Activated T-helper 2 cell treated with anti-CD3 and anti-CD28 coated beads, Interferon-gamma antibody, Interleukin-2, Interleukin-4, amounts not matched to agents 10 μg/mL and 5 μg/mL and 100 μg/mL, durations not matched to agents 14 hours and 24 hours and 36 hours (primary cell): Measurements from ENCODE around the gene WDPCP. TPM values are rescaled to one million over a fixed set of nuclear protein-coding genes. Genes with fewer than 3 reads are reported as not detected.
"Not testable (repeated sequence)": the region's sequence is repeated elsewhere in the genome, so short reads cannot be mapped to it uniquely, and the experiment has no call there.

Experiments used
- DNase-seq: peaks from one replicate; pipeline ENCODE4 v3.0.0; 2021; ENCODE audit warnings: low spot score
- H3K27ac Mint-ChIP-seq: one replicate; pipeline ENCODE4 v1.8.0; 2021; ENCODE audit warnings: mixed read lengths
- H3K27me3 Mint-ChIP-seq: one replicate; pipeline ENCODE4 v1.8.0; 2021; ENCODE audit warnings: low read depth, mixed read lengths
- H3K36me3 Mint-ChIP-seq: one replicate; pipeline ENCODE4 v1.8.0; 2021; ENCODE audit warnings: low read depth, mixed read lengths
- H3K4me1 Mint-ChIP-seq: one replicate; pipeline ENCODE4 v1.8.0; 2021; ENCODE audit warnings: low read depth, mixed read lengths
- H3K4me3 Mint-ChIP-seq: one replicate; pipeline ENCODE4 v1.8.0; 2021; ENCODE audit warnings: low read depth, mild to moderate bottlenecking, moderate library complexity, mixed read lengths
- H3K9me3 Mint-ChIP-seq: one replicate; pipeline ENCODE4 v1.8.0; 2021; ENCODE audit warnings: mixed read lengths
- intact Hi-C: fragments of 100-400 bp; cut with micrococcal nuclease; formaldehyde crosslinking; loops from one replicate; pipeline ENCODE4 v1.15.1; 2023
- total RNA-seq: library from RNA; stranded (reverse); gene quantifications from 2 replicates; pipeline ENCODE4 v1.2.3, GENCODE V29; 2022

The WDPCP gene
- total RNA-seq, 1 donor from 2014 or later: 6.1 TPM

- Mint-ChIP-seq H3K9me3 (no peaks in the 10 kb centered on the region), H3K27ac (no peak overlapping the region), H3K36me3 (no peaks in the 10 kb centered on the region)
These were observed 179.7 kb downstream of the WDPCP start for GRCh38 chr2:63408530-63408929.

GRCh38 chr2:63406641-63407040 is 181.6 kb downstream of the WDPCP start:
- peaks cover 3% of the 10 kb centered on the region for H3K9me3 Mint-ChIP-seq
- H3K36me3 Mint-ChIP-seq: no peaks in the 10 kb centered on the region
- no peak overlapping the region for H3K4me3 Mint-ChIP-seq
- no peak for DNase-seq
- intact Hi-C loops: no loop called here
- no peaks in the 10 kb centered on the region for H3K4me1 Mint-ChIP-seq
- no peak overlapping the region for H3K27ac Mint-ChIP-seq
- H3K27me3 Mint-ChIP-seq: no peaks in the 10 kb centered on the region

More at GRCh38 chr2:63408530-63408929, 179.7 kb downstream of the WDPCP start:
- H3K27me3 Mint-ChIP-seq: no peaks in the 10 kb centered on the region
- no peak overlapping the region for H3K4me3 Mint-ChIP-seq
- DNase-seq: no peak
- no peaks in the 10 kb centered on the region for H3K4me1 Mint-ChIP-seq
- intact Hi-C loops: no loop called here

- no peak for DNase-seq
- Mint-ChIP-seq H3K4me1 (no peaks in the 10 kb centered on the region), H3K27ac (no peak overlapping the region), H3K9me3 (peaks cover 3% of the 10 kb centered on the region), H3K27me3 (no peaks in the 10 kb centered on the region), H3K4me3 (no peak overlapping the region), H3K36me3 (no peaks in the 10 kb centered on the region)
- intact Hi-C loops: no loop called here
These were observed 184.5 kb downstream of the WDPCP start for GRCh38 chr2:63403820-63404219.

GRCh38 chr2:63402889-63403288 is 185.4 kb downstream of the WDPCP start:
- H3K4me1 Mint-ChIP-seq, H3K27me3 Mint-ChIP-seq, H3K27ac Mint-ChIP-seq, H3K4me3 Mint-ChIP-seq, H3K36me3 Mint-ChIP-seq, DNase-seq, H3K9me3 Mint-ChIP-seq, intact Hi-C loops: not testable (repeated sequence)

GRCh38 chr2:63399156-63399555 is 189.1 kb downstream of the WDPCP start:
- H3K36me3 Mint-ChIP-seq: no peaks in the 10 kb centered on the region
- no peaks in the 10 kb centered on the region for H3K4me1 Mint-ChIP-seq
- intact Hi-C loops: no loop called here
- H3K27ac Mint-ChIP-seq: no peak overlapping the region
- no peaks in the 10 kb centered on the region for H3K27me3 Mint-ChIP-seq
- no peak overlapping the region for H3K4me3 Mint-ChIP-seq
- H3K9me3 Mint-ChIP-seq: peaks cover 3% of the 10 kb centered on the region
- DNase-seq: no peak

GRCh38 chr2:63379451-63379850 is 208.8 kb downstream of the WDPCP start:
- DNase-seq: no peak
- Mint-ChIP-seq H3K27ac (no peak overlapping the region), H3K27me3 (no peaks in the 10 kb centered on the region), H3K4me3 (no peak overlapping the region), H3K9me3 (no peaks in the 10 kb centered on the region), H3K36me3 (no peaks in the 10 kb centered on the region), H3K4me1 (no peaks in the 10 kb centered on the region)
- intact Hi-C loops: no loop called here

GRCh38 chr2:63378589-63378988 is 209.7 kb downstream of the WDPCP start:
- Mint-ChIP-seq H3K4me3 (no peak overlapping the region), H3K36me3 (no peaks in the 10 kb centered on the region), H3K27me3 (no peaks in the 10 kb centered on the region), H3K4me1 (no peaks in the 10 kb centered on the region), H3K27ac (no peak overlapping the region), H3K9me3 (no peaks in the 10 kb centered on the region)
- DNase-seq: no peak
- intact Hi-C loops: no loop called here

GRCh38 chr2:63374341-63374740 is 213.9 kb downstream of the WDPCP start:
- intact Hi-C loops: no loop called here
- no peak for DNase-seq
- no peaks in the 10 kb centered on the region for H3K27me3 Mint-ChIP-seq
- no peaks in the 10 kb centered on the region for H3K4me1 Mint-ChIP-seq
- peaks cover 4% of the 10 kb centered on the region for H3K9me3 Mint-ChIP-seq
- no peak overlapping the region for H3K27ac Mint-ChIP-seq
- H3K4me3 Mint-ChIP-seq: no peak overlapping the region
- H3K36me3 Mint-ChIP-seq: no peaks in the 10 kb centered on the region

- intact Hi-C loops: no loop called here
- no peaks in the 10 kb centered on the region for H3K36me3 Mint-ChIP-seq
- H3K4me3 Mint-ChIP-seq: no peak overlapping the region
- no peaks in the 10 kb centered on the region for H3K27me3 Mint-ChIP-seq
- DNase-seq: no peak
- no peak overlapping the region for H3K27ac Mint-ChIP-seq
- no peaks in the 10 kb centered on the region for H3K4me1 Mint-ChIP-seq
- peaks cover 4% of the 10 kb centered on the region for H3K9me3 Mint-ChIP-seq
These were observed 215.7 kb downstream of the WDPCP start for GRCh38 chr2:63372549-63372948.

GRCh38 chr2:63369146-63369545 is 219.1 kb downstream of the WDPCP start:
- no peaks in the 10 kb centered on the region for H3K36me3 Mint-ChIP-seq
- peaks cover 4% of the 10 kb centered on the region for H3K9me3 Mint-ChIP-seq
- no peak overlapping the region for H3K4me3 Mint-ChIP-seq
- DNase-seq: no peak
- no peaks in the 10 kb centered on the region for H3K27me3 Mint-ChIP-seq
- H3K4me1 Mint-ChIP-seq: no peaks in the 10 kb centered on the region
- H3K27ac Mint-ChIP-seq: no peak overlapping the region
- intact Hi-C loops: no loop called here

GRCh38 chr2:63364866-63365265 is 223.4 kb downstream of the WDPCP start:
- no peaks in the 10 kb centered on the region for H3K36me3 Mint-ChIP-seq
- intact Hi-C loops: no loop called here
- H3K27ac Mint-ChIP-seq: no peak overlapping the region
- H3K9me3 Mint-ChIP-seq: no peaks in the 10 kb centered on the region
- no peaks in the 10 kb centered on the region for H3K4me1 Mint-ChIP-seq
- no peaks in the 10 kb centered on the region for H3K27me3 Mint-ChIP-seq
- H3K4me3 Mint-ChIP-seq: no peak overlapping the region
- no peak for DNase-seq

- peaks cover 30% of the 10 kb centered on the region for H3K9me3 Mint-ChIP-seq
- H3K27me3 Mint-ChIP-seq, intact Hi-C loops, DNase-seq, H3K27ac Mint-ChIP-seq, H3K4me3 Mint-ChIP-seq, H3K36me3 Mint-ChIP-seq, H3K4me1 Mint-ChIP-seq: not testable (repeated sequence)
These were observed 230.6 kb downstream of the WDPCP start for GRCh38 chr2:63357722-63358121.

GRCh38 chr2:63347361-63347760 is 240.9 kb downstream of the WDPCP start:
- no peaks in the 10 kb centered on the region for H3K4me1 Mint-ChIP-seq

GRCh38 chr2:63346411-63346810 is 241.9 kb downstream of the WDPCP start:
- DNase-seq: no peak
- Mint-ChIP-seq H3K36me3 (no peaks in the 10 kb centered on the region), H3K4me3 (no peak overlapping the region), H3K27ac (no peak overlapping the region), H3K27me3 (no peaks in the 10 kb centered on the region), H3K9me3 (peaks cover 23% of the 10 kb centered on the region), H3K4me1 (no peaks in the 10 kb centered on the region)
- intact Hi-C loops: no loop called here

More at GRCh38 chr2:63347361-63347760, 240.9 kb downstream of the WDPCP start:
- Mint-ChIP-seq H3K27me3 (no peaks in the 10 kb centered on the region), H3K27ac (no peak overlapping the region), H3K4me3 (no peak overlapping the region), H3K36me3 (no peaks in the 10 kb centered on the region), H3K9me3 (peaks cover 20% of the 10 kb centered on the region)
- DNase-seq: no peak
- intact Hi-C loops: no loop called here
